Omental fat pad (tissue), 4 donors: ENCODE results near the gene CUBN. TPM values are rescaled to one million over a fixed set of nuclear protein-coding genes. Genes with fewer than 3 reads are reported as not detected.

Source experiments
- ATAC-seq: fragments of 150-250 bp; one replicate; pipeline ENCODE4 v1.9.1; 2016; ENCODE audit warnings: mild to moderate bottlenecking, moderate library complexity; ENCODE audit not compliant: low FRiP score
- DNase-seq: peaks from one replicate; pipeline ENCODE4 v3.0.0-alpha.2; 2019; ENCODE audit warnings: low spot score
- CTCF ChIP-seq, 3 donors: fragments of 450-650 bp; IDR thresholded peaks; one replicate each; pipeline ENCODE4 v1.5.1; 2016 to 2017; ENCODE audit warnings: antibody characterized with exemption in 3 of 3, mild to moderate bottlenecking in 3 of 3, moderate library complexity in 2 of 3
- total RNA-seq, 4 donors: library from RNA; depleted of rRNA; stranded (reverse); fragments of >200 nt; gene quantifications; one replicate each; pipeline ENCODE4 v1.1.0, GENCODE V29; 2016

Gene CUBN
- total RNA-seq, 4 donors from 2014 or later, result 1.6 to 4.5 (median 2.2) TPM

GRCh38 chr10:17113889-17114540, 15.6 kb downstream of the CUBN start:
- no peak for TF ChIP-seq CTCF (IDR thresholded peaks at IDR 0.05)
- ATAC-seq (no peak), DNase-seq (no peak)

- no peak for DNase-seq
- ATAC-seq, result no peak
- no peak for TF ChIP-seq CTCF (IDR thresholded peaks at IDR 0.05)
Measured at GRCh38 chr10:17113346-17113745, 16.3 kb downstream of the CUBN start.

- DNase-seq, result no peak
- no peak for ATAC-seq
- no peak for TF ChIP-seq CTCF (IDR thresholded peaks at IDR 0.05)
Measured at GRCh38 chr10:17112566-17112965, 17.0 kb downstream of the CUBN start.

- DNase-seq (no peak), ATAC-seq (no peak)
- TF ChIP-seq CTCF (IDR thresholded peaks at IDR 0.05), result no peak
Measured at GRCh38 chr10:17109475-17110207, 20.0 kb downstream of the CUBN start.

- DNase-seq, result no peak
- no peak for TF ChIP-seq CTCF (IDR thresholded peaks at IDR 0.05)
- no peak for ATAC-seq
Measured at GRCh38 chr10:17109046-17109445, 20.6 kb downstream of the CUBN start.

- ATAC-seq (no peak), DNase-seq (no peak)
- no peak for TF ChIP-seq CTCF (IDR thresholded peaks at IDR 0.05)
Measured at GRCh38 chr10:17106991-17107390, 22.6 kb downstream of the CUBN start.

- TF ChIP-seq CTCF (IDR thresholded peaks at IDR 0.05), result no peak
- ATAC-seq (no peak), DNase-seq (no peak)
Measured at GRCh38 chr10:17101910-17102266, 27.7 kb downstream of the CUBN start.
